Measurements from ENCODE around the gene KBTBD13.

KBTBD13 gene

GRCh38 chr15:65067645-65068402, 8.7 kb upstream of the KBTBD13 start, which contains the start of gene RASL12:
Gene RASL12, minus strand, starts transcription at chr15:65067991. Its CDS starts 156 bp downstream, at chr15:65067835.
- no peak for TF ChIP-seq CTCF (IDR thresholded peaks at IDR 0.05; ENCODE audit: extremely low read depth, insufficient read depth, missing control alignments)
- DNase-seq (ENCODE audit: low spot score), result no peak
- in situ Hi-C loops (cut with MboI; ENCODE audit: low pct_unique_long_range_greater_than_20kb, low sequenced_read_pairs, unreplicated experiment), result loop anchor here (25.0 kb wide), 1 partner anchor 219 kb away; the partner anchor contains the start of genes PARP16 and RNU5A-1

DNA sequence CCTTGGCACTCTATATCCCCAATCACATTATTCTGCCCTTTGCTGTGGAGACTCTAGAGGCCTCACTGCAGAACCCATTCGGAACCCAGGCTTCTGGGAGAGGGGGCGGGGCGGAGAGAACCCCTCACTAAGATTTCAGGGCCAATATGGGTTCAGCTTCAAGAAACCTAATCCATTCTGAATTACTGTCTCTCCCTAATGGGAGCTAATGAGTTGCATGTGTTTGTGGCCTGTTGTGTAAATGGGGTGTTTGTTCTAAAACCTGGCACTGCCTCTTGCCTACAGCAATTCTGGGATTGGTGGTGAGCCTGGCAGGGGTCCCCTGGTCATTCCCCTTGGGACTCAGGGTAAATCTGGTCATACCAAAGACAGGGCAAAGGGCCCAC, 8.2 kb upstream of the KBTBD13 start:
- in situ Hi-C loops (cut with MboI; ENCODE audit: low pct_unique_long_range_greater_than_20kb, low sequenced_read_pairs, unreplicated experiment), result loop anchor here (25.0 kb wide), 1 partner anchor 219 kb away; the partner anchor contains the start of genes PARP16 and RNU5A-1
- TF ChIP-seq CTCF (IDR thresholded peaks at IDR 0.05; ENCODE audit: extremely low read depth, insufficient read depth, missing control alignments), result no peak
- no peak for DNase-seq (ENCODE audit: low spot score)

- in situ Hi-C loops (cut with MboI; ENCODE audit: low pct_unique_long_range_greater_than_20kb, low sequenced_read_pairs, unreplicated experiment), result loop anchor here (25.0 kb wide), 1 partner anchor 218 kb away; the partner anchor contains the start of genes PARP16 and RNU5A-1
- DNase-seq (ENCODE audit: low spot score), result no peak
- TF ChIP-seq CTCF (IDR thresholded peaks at IDR 0.05; ENCODE audit: extremely low read depth, insufficient read depth, missing control alignments), result no peak
These were observed 7.4 kb upstream of the KBTBD13 start for GRCh38 chr15:65069179-65069578.

DNA sequence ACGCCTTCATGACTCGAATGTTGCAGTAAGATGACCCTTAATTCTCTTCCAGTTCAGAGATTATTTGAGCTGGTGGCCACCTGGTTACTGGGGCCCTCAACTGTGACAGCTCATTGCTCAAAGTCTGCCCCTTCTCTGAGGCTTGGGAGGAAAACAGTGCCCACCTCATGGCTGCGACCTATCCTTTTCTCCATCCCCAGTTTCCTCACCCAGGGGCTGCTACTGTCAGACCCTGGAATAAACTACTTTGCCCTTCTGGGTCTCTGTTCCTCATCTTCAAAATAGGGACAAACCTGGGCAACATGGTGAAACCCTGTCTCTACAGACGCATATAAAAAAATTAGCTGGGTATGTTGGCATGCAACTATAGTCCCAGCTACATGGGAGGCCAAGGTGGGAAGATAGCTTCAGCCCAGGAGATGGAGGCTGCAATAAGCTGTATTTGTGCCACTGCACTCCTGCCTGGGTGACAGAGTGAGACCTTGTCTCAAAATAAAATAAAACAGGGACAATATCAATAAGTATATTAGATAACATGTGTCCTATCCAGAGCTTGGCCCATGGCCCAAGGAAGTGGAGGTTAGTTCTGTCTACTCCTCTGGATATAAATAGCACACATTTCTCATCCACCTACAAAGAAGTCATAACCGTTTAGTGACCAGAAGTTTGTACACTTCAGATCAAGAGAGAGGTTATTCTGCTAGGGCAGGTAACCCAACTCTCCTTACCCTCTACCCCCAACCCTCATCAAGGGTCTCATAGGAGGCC, 6.6 kb upstream of the KBTBD13 start:
- in situ Hi-C loops (cut with MboI; ENCODE audit: low pct_unique_long_range_greater_than_20kb, low sequenced_read_pairs, unreplicated experiment), result loop anchor here (25.0 kb wide), 1 partner anchor 217 kb away; the partner anchor contains the start of genes PARP16 and RNU5A-1
- no peak for DNase-seq (ENCODE audit: low spot score)

GRCh38 chr15:65071381-65071811, 5.2 kb upstream of the KBTBD13 start:
- in situ Hi-C loops (cut with MboI; ENCODE audit: low pct_unique_long_range_greater_than_20kb, low sequenced_read_pairs, unreplicated experiment), result loop anchor here (25.0 kb wide), 1 partner anchor 216 kb away; the partner anchor contains the start of genes PARP16 and RNU5A-1
- TF ChIP-seq CTCF (IDR thresholded peaks at IDR 0.05; ENCODE audit: extremely low read depth, insufficient read depth, missing control alignments), result no peak
- DNase-seq (ENCODE audit: low spot score), result no peak

More for the DNA sequence above, 6.6 kb upstream of the KBTBD13 start:
- no peak for TF ChIP-seq CTCF (IDR thresholded peaks at IDR 0.05; ENCODE audit: extremely low read depth, insufficient read depth, missing control alignments)

DNA sequence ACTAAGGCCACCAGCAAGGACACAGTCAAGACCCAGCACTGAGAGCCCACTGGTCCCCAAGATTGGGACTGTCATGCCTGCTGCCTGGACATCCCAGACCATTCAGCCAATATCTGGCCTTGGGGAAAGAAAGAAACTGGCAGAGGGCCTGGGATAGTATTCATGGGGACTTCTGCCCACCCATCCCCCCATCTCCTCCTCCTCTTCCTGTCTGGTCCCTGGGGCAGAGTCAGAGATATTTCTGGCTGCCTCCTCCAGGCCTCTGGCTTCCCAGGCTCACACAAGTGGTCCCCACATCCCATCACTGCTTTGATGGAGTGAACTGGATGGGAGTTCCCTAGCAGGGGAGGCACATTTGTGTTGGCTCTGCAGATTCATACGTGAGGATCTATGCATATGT, 4.5 kb upstream of the KBTBD13 start:
- in situ Hi-C loops (cut with MboI; ENCODE audit: low pct_unique_long_range_greater_than_20kb, low sequenced_read_pairs, unreplicated experiment), result loop anchor here (25.0 kb wide), 1 partner anchor 215 kb away; the partner anchor contains the start of genes PARP16 and RNU5A-1
- no peak for TF ChIP-seq CTCF (IDR thresholded peaks at IDR 0.05; ENCODE audit: extremely low read depth, insufficient read depth, missing control alignments)
- DNase-seq (ENCODE audit: low spot score), result no peak

All from GM13977 (cell line).